Measurements from ENCODE around the gene FOXK1. TPM values are rescaled to one million over a fixed set of nuclear protein-coding genes. Genes with fewer than 3 reads are reported as not detected.

The FOXK1 gene
- total and polyA plus RNA-seq, 9 of the 15 experiments (the other 6 are each of a cell fraction or from before 2014, with no cell fraction given) = 0.32 to 45.5 (median 8.1) TPM

GRCh38 chr7:4805110-4805983 is 123.3 kb downstream of the FOXK1 start:
- intact Hi-C loops (cut with micrococcal nuclease) = no loop called here
- DNase-seq (ENCODE audit: extremely low read depth in 1 of 4, low spot score in 3 of 4) (no peak), FAIRE-seq (no peak), ATAC-seq (peak; percentile 50; the same call in 2 of the 3 replicates)
- no peak overlapping the region for H3K27ac ChIP-seq (ENCODE audit: extremely low read depth, low read depth, low read length)
- no peaks in the 10 kb centered on the region for H3K9me1 ChIP-seq (ENCODE audit: control insufficient read depth, insufficient read depth, low read length)
- peak overlapping the region in 1 of 2 experiments; percentile 52; a peak in 1 of 4 replicates for H3K9ac ChIP-seq (ENCODE audit: insufficient read depth in 1 of 2, low read depth in 2 of 2, low read length in 2 of 2)
- H4K20me1 ChIP-seq (replicated peaks; ENCODE audit: control insufficient read depth, insufficient read depth, low read length) = 0 out of 2 replicates have a peak, but pooled peaks cover 8% of the 10 kb centered on the region
- ChIA-PET CTCF (ENCODE audit: low intra/inter-chr PET ratio) (interaction anchor here (0.7 kb wide), 1 partner anchor 1719 kb away, joined by 3 read pairs; no protein-coding TSS in a partner anchor), POLR2A (no interaction called here)
- H3K79me2 ChIP-seq (ENCODE audit: control insufficient read depth, insufficient read depth, low read length) = no peaks in the 10 kb centered on the region
- in situ Hi-C loops (cut with MboI) = no loop called here
- no peak overlapping the region for H3K4me3 ChIP-seq
- H3K4me1 ChIP-seq (replicated peaks in 1 of 2; ENCODE audit: control insufficient read depth in 2 of 2, insufficient read depth in 2 of 2, low read length in 2 of 2) = peaks cover 0 to 33% of the 10 kb centered on the region in 2 experiments; a peak in 2 of 5 replicates
- no peak overlapping the region for H2AFZ ChIP-seq (ENCODE audit: low read depth, low read length)
- H3K4me2 ChIP-seq (ENCODE audit: insufficient read depth, low read length) = no peak overlapping the region
- BruUV-seq (replicated peaks) = no TSS peak
- WGBS (ENCODE audit: insufficient coverage, low coverage, missing lambda C conversion rate) = 37% methylated on average over 21 of the region's 29 CpGs
- no peaks in the 10 kb centered on the region for H3K9me3 ChIP-seq (replicated peaks; ENCODE audit: control insufficient read depth, insufficient read depth, low read depth, low read length)
- H3K27me3 ChIP-seq (ENCODE audit: control insufficient read depth in 2 of 2, insufficient read depth in 2 of 2, low read length in 2 of 2) = peaks cover 0 to 4% of the 10 kb centered on the region in 2 experiments; a peak in 2 of 5 replicates
- no peaks in the 10 kb centered on the region for H3K36me3 ChIP-seq (ENCODE audit: control insufficient read depth, insufficient read depth, low read length)
- no peak for TF ChIP-seq ZNF586 (CRISPR knock-in tag; conservative IDR thresholded peaks at IDR 0.05)
- TF ChIP-seq TRIM24 (IDR thresholded peaks at IDR 0.05) = no peak
- peak; percentile 54; the same call in 1 of the 2 replicates for TF ChIP-seq CBFA2T2 (conservative IDR thresholded peaks at IDR 0.05)
- TF ChIP-seq TFAP4 (CRISPR knock-in tag; IDR thresholded peaks at IDR 0.05; ENCODE audit: borderline replicate concordance) = peak; percentile 67; the same call in 1 of the 2 replicates
- TF ChIP-seq ID3 (CRISPR knock-in tag; IDR thresholded peaks at IDR 0.05) = no peak
- no peak for TF ChIP-seq ID3 (tag; IDR thresholded peaks at IDR 0.05)
- TF ChIP-seq CBFA2T3 (IDR thresholded peaks at IDR 0.05) = peak; percentile 36; the same call in 1 of the 2 replicates
- no peak for TF ChIP-seq FOXP4 (CRISPR knock-in tag; IDR thresholded peaks at IDR 0.05; ENCODE audit: borderline replicate concordance)
- no peak for TF ChIP-seq TRIM28 (IDR thresholded peaks at IDR 0.05)
- TF ChIP-seq HDAC1 (IDR thresholded peaks at IDR 0.05) = no peak
- TF ChIP-seq MEIS2 (IDR thresholded peaks at IDR 0.05; ENCODE audit: partially characterized antibody) = no peak
- TF ChIP-seq BRD4 (IDR thresholded peaks at IDR 0.05) = no peak

Measured in K562 (cell line).